Measurements from ENCODE around the gene COPS2. TPM values are rescaled to one million over a fixed set of nuclear protein-coding genes. Genes with fewer than 3 reads are reported as not detected.

Gene COPS2
- total and polyA plus RNA-seq, 10 of the 15 experiments (the other 5 are each of a cell fraction or from before 2014, with no cell fraction given): 31.5 to 115 (median 76.3) TPM

DNA sequence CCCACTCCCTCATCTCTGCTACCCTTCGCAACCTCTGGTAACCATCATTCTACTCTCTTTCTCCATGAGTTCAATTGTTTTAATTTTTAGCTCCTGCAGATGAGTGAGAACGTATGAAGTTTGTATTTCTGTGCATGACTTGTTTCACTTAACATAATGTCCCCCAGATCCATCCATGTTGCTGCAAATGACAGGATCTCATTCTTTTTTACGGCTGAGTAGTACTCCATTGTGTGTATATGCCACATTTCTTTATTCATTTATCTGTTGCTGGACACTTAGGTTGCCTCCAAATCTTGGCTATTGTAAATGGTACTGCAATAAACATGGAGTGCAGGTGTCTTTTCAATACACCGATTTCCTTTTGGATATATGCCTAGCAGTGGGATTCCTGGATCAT, 26.7 kb upstream of the COPS2 start:
- no TSS peak for BruUV-seq (replicated peaks)
- intact Hi-C loops (cut with micrococcal nuclease; ENCODE audit: unreplicated experiment): no loop called here
- H3K27ac ChIP-seq (ENCODE audit: control insufficient read depth, insufficient read depth): no peak overlapping the region
- no peak overlapping the region for H2AFZ ChIP-seq (ENCODE audit: control insufficient read depth, low read depth, low read length)
- H3K36me3 ChIP-seq (ENCODE audit: control insufficient read depth in 2 of 2, insufficient read depth in 2 of 2, low read length in 1 of 2): no peaks in the 10 kb centered on the region
- no peaks in the 10 kb centered on the region for H4K20me1 ChIP-seq (ENCODE audit: control insufficient read depth, insufficient read depth)
- DNase-seq (ENCODE audit: low read depth, low spot score) (no peak), FAIRE-seq (no peak), ATAC-seq (no peak)
- SMC1A ChIA-PET (ENCODE audit: uncharacterized antibody, unreplicated experiment): no interaction called here
- CTCF ChIA-PET: no interaction called here
- WGBS (ENCODE audit: insufficient coverage, insufficient replicate concordance, low lambda C conversion rate, missing lambda C conversion rate): 92% methylated on average over 4 of the region's 4 CpGs
- POLR2A ChIA-PET: no interaction called here
- TF ChIP-seq CBFB (IDR thresholded peaks at IDR 0.05; ENCODE audit: low read depth) (no peak), ZNF384 (IDR thresholded peaks at IDR 0.05; ENCODE audit: borderline replicate concordance, low read depth, low read length) (no peak), CREM (IDR thresholded peaks at IDR 0.05; ENCODE audit: low read depth) (no peak), WRNIP1 (IDR thresholded peaks at IDR 0.05; ENCODE audit: borderline replicate concordance, low read depth, low read length) (no peak), RELA (IDR thresholded peaks at IDR 0.05; ENCODE audit: borderline replicate concordance, partially characterized antibody) (no peak), SMAD5 (IDR thresholded peaks at IDR 0.05; ENCODE audit: low read depth) (no peak), NR2C1 (IDR thresholded peaks at IDR 0.05) (no peak)
- TF ChIP-seq, protein P1, sequence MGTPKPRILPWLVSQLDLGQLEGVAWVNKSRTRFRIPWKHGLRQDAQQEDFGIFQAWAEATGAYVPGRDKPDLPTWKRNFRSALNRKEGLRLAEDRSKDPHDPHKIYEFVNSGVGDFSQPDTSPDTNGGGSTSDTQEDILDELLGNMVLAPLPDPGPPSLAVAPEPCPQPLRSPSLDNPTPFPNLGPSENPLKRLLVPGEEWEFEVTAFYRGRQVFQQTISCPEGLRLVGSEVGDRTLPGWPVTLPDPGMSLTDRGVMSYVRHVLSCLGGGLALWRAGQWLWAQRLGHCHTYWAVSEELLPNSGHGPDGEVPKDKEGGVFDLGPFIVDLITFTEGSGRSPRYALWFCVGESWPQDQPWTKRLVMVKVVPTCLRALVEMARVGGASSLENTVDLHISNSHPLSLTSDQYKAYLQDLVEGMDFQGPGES (IDR thresholded peaks at IDR 0.05): no peak
- TF ChIP-seq, protein P2, sequence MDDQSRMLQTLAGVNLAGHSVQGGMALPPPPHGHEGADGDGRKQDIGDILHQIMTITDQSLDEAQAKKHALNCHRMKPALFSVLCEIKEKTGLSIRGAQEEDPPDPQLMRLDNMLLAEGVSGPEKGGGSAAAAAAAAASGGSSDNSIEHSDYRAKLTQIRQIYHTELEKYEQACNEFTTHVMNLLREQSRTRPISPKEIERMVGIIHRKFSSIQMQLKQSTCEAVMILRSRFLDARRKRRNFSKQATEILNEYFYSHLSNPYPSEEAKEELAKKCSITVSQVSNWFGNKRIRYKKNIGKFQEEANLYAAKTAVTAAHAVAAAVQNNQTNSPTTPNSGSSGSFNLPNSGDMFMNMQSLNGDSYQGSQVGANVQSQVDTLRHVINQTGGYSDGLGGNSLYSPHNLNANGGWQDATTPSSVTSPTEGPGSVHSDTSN (IDR thresholded peaks at IDR 0.05; ENCODE audit: insufficient replicate concordance, low read depth, low read length): no peak
- TF ChIP-seq, protein P3, sequence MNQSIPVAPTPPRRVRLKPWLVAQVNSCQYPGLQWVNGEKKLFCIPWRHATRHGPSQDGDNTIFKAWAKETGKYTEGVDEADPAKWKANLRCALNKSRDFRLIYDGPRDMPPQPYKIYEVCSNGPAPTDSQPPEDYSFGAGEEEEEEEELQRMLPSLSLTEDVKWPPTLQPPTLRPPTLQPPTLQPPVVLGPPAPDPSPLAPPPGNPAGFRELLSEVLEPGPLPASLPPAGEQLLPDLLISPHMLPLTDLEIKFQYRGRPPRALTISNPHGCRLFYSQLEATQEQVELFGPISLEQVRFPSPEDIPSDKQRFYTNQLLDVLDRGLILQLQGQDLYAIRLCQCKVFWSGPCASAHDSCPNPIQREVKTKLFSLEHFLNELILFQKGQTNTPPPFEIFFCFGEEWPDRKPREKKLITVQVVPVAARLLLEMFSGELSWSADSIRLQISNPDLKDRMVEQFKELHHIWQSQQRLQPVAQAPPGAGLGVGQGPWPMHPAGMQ (IDR thresholded peaks at IDR 0.05; ENCODE audit: borderline replicate concordance): no peak
- no peak overlapping the region for H3K9ac ChIP-seq (ENCODE audit: control insufficient read depth, insufficient read depth, low read length)
- no peaks in the 10 kb centered on the region for H3K27me3 ChIP-seq (replicated peaks in 1 of 2; ENCODE audit: control insufficient read depth in 2 of 2, insufficient read depth in 2 of 2, low read length in 1 of 2)
- H3K79me2 ChIP-seq (ENCODE audit: control insufficient read depth, insufficient read depth, low read length): no peaks in the 10 kb centered on the region
- RAD21 ChIA-PET (ENCODE audit: unreplicated experiment): no interaction called here
- no peak overlapping the region for H3K4me2 ChIP-seq (ENCODE audit: control insufficient read depth, insufficient read depth)
- no peaks in the 10 kb centered on the region for H3K4me1 ChIP-seq (ENCODE audit: control insufficient read depth, insufficient read depth, low read length)
- H3K9me3 ChIP-seq (replicated peaks; ENCODE audit: control insufficient read depth, insufficient read depth, low read length): no peaks in the 10 kb centered on the region; the same call in 2 of the 3 replicates
- H3K4me3 ChIP-seq: no peak overlapping the region
- in situ Hi-C loops (cut with MboI): no loop called here
